Nephron (organoid): Measurements from ENCODE around the gene PDE4D.

Experiments
- H3K27ac Mint-ChIP-seq, 3 experiments: 2 replicates each; pipeline ENCODE4 v1.8.0; 2020; ENCODE audit warnings: mixed read lengths in 3 of 3, mild to moderate bottlenecking in 2 of 3, moderate library complexity in 1 of 3
- H3K27me3 Mint-ChIP-seq: 2 replicates; pipeline ENCODE4 v1.8.0; 2021; ENCODE audit warnings: low read depth, mild to moderate bottlenecking, moderate library complexity, mixed read lengths
- H3K36me3 Mint-ChIP-seq: 2 replicates; pipeline ENCODE4 v1.8.0; 2020; ENCODE audit warnings: low read depth, mixed read lengths
- H3K4me1 Mint-ChIP-seq: 2 replicates; pipeline ENCODE4 v1.8.0; 2020; ENCODE audit warnings: mixed read lengths
- H3K4me3 Mint-ChIP-seq, 3 experiments: 2 replicates each; pipeline ENCODE4 v1.8.0; 2020; ENCODE audit warnings: mild to moderate bottlenecking in 3 of 3, mixed read lengths in 3 of 3, moderate library complexity in 2 of 3
- H3K9me3 Mint-ChIP-seq: 2 replicates; pipeline ENCODE4 v1.8.0; 2020; ENCODE audit warnings: mixed read lengths
- CTCF ChIP-seq, 3 experiments: fragments of 200-600 bp; sonication (generic); IDR thresholded peaks; one replicate each; pipeline ENCODE4 v1.5.0; 2021; ENCODE audit warnings: antibody characterized with exemption in 3 of 3; ENCODE audit not compliant: unreplicated experiment in 3 of 3

PDE4D gene

GRCh38 chr5:59216841-59217240, 676.7 kb downstream of the PDE4D start:
- peak overlapping the region in 2 of 3 experiments; percentile 24 to 25 for H3K27ac Mint-ChIP-seq
- H3K27me3 Mint-ChIP-seq, result no peaks in the 10 kb centered on the region
- no peak for TF ChIP-seq CTCF (IDR thresholded peaks at IDR 0.05; ENCODE audit: unreplicated experiment in 3 of 3)
- H3K36me3 Mint-ChIP-seq, result peaks cover 22% of the 10 kb centered on the region
- peaks cover 40% of the 10 kb centered on the region for H3K4me1 Mint-ChIP-seq
- H3K9me3 Mint-ChIP-seq, result no peaks in the 10 kb centered on the region
- H3K4me3 Mint-ChIP-seq, result peak overlapping the region in 2 of 3 experiments; percentile 2 to 13

- Mint-ChIP-seq H3K9me3 (no peaks in the 10 kb centered on the region), H3K27ac (no peak overlapping the region), H3K4me3 (no peak overlapping the region), H3K4me1 (peaks cover 35% of the 10 kb centered on the region), H3K36me3 (peaks cover 22% of the 10 kb centered on the region), H3K27me3 (no peaks in the 10 kb centered on the region)
- TF ChIP-seq CTCF (IDR thresholded peaks at IDR 0.05; ENCODE audit: unreplicated experiment in 3 of 3), result no peak
Observed at GRCh38 chr5:59212596-59212995, 680.9 kb downstream of the PDE4D start.

- peaks cover 47% of the 10 kb centered on the region for H3K4me1 Mint-ChIP-seq
- H3K4me3 Mint-ChIP-seq, result no peak overlapping the region
- no peak for TF ChIP-seq CTCF (IDR thresholded peaks at IDR 0.05; ENCODE audit: unreplicated experiment in 3 of 3)
- peak overlapping the region; percentile 40 to 72 (median 52) for H3K27ac Mint-ChIP-seq
- H3K27me3 Mint-ChIP-seq, result no peaks in the 10 kb centered on the region
- H3K36me3 Mint-ChIP-seq, result peaks cover 21% of the 10 kb centered on the region
- H3K9me3 Mint-ChIP-seq, result no peaks in the 10 kb centered on the region
Observed at GRCh38 chr5:59209758-59210359, 683.7 kb downstream of the PDE4D start.

- peaks cover 8% of the 10 kb centered on the region for H3K36me3 Mint-ChIP-seq
- H3K4me3 Mint-ChIP-seq, result no peak overlapping the region
- H3K27ac Mint-ChIP-seq, result peak overlapping the region in 1 of 3 experiments; percentile 76
- peaks cover 38% of the 10 kb centered on the region for H3K4me1 Mint-ChIP-seq
- TF ChIP-seq CTCF (IDR thresholded peaks at IDR 0.05; ENCODE audit: unreplicated experiment in 3 of 3), result no peak
- H3K9me3 Mint-ChIP-seq, result no peaks in the 10 kb centered on the region
- H3K27me3 Mint-ChIP-seq, result no peaks in the 10 kb centered on the region
Observed at GRCh38 chr5:59208474-59208873, 685.1 kb downstream of the PDE4D start.

GRCh38 chr5:59207401-59207800, 686.1 kb downstream of the PDE4D start:
- Mint-ChIP-seq H3K4me3 (no peak overlapping the region), H3K4me1 (peaks cover 30% of the 10 kb centered on the region), H3K27me3 (no peaks in the 10 kb centered on the region), H3K9me3 (no peaks in the 10 kb centered on the region), H3K36me3 (peaks cover 3% of the 10 kb centered on the region), H3K27ac (peak overlapping the region; percentile 31 to 76 (median 58))
- TF ChIP-seq CTCF (IDR thresholded peaks at IDR 0.05; ENCODE audit: unreplicated experiment in 3 of 3), result no peak

- Mint-ChIP-seq H3K27me3 (no peaks in the 10 kb centered on the region), H3K9me3 (no peaks in the 10 kb centered on the region), H3K36me3 (peaks cover 3% of the 10 kb centered on the region), H3K4me3 (no peak overlapping the region), H3K27ac (peak overlapping the region; percentile 76 to 87 (median 78)), H3K4me1 (peaks cover 30% of the 10 kb centered on the region)
- TF ChIP-seq CTCF (IDR thresholded peaks at IDR 0.05; ENCODE audit: unreplicated experiment in 3 of 3), result no peak
Observed at GRCh38 chr5:59206132-59206581, 687.4 kb downstream of the PDE4D start.
